8988T (cell line): ENCODE results near the gene PXK.

Experiments
- DNase-seq: peaks from one replicate; pipeline ENCODE4 v3.0.0; 2011

PXK gene

GRCh38 chr3:58386626-58387365 lies 54.1 kb downstream of the PXK start:
- DNase-seq: no peak

GRCh38 chr3:58387650-58388546 lies 55.2 kb downstream of the PXK start:
- no peak for DNase-seq

- DNase-seq: no peak
Observed at GRCh38 chr3:58388550-58389091, 55.9 kb downstream of the PXK start.

DNA sequence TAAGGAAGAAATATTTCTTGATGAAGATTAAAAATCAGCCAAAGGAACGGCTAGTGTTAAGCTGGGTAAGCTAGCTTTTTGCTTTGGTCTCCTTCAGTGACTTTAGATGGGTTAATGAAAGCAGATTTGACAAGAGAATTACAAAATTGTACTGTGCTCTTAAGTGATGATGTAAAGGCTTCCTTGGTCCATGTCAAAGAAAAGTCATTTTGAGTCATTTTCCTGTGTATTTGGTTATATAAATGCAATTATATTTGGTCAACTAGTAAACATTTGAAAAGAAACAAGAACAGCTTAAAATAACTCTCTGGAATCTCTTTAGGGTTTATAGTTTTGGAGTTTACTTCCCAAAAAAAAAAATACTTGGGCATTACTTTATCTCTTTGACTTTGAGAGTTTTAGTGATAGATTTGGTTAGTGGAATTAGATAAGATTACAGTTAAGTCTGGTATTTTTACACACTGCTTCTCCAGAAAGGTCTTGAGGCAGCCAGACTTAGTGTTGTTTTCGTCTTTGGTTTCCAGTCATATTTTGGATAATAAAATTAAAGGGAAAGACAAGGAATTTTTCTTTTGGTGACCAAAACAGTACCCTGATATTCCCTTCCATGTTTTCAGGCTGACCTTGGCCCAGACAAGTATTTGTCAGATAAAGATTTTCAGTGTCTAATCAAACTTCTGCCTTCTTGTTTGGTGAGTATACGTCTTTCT lies 58.6 kb downstream of the PXK start:
- no peak for DNase-seq

DNA sequence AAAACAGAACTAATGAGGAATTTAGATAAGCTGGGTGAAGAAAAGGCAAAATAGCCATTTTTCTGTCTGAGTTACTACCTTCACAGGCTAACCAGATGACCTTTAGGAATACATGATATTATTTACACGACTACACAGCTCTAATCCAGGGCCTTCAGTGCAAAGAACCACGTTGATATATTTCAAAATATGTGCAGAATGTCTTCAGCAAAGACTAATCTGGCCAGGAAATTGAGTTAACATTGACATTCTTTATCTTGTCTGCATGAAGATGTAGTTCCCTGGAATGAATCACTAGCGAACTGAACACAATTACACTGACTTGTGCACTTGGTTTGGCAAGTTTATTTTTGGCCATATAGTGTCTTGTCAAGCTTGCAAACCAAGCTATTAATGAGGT lies 59.5 kb downstream of the PXK start:
- no peak for DNase-seq

GRCh38 chr3:58394339-58394738 lies 61.6 kb downstream of the PXK start:
- no peak for DNase-seq

DNA sequence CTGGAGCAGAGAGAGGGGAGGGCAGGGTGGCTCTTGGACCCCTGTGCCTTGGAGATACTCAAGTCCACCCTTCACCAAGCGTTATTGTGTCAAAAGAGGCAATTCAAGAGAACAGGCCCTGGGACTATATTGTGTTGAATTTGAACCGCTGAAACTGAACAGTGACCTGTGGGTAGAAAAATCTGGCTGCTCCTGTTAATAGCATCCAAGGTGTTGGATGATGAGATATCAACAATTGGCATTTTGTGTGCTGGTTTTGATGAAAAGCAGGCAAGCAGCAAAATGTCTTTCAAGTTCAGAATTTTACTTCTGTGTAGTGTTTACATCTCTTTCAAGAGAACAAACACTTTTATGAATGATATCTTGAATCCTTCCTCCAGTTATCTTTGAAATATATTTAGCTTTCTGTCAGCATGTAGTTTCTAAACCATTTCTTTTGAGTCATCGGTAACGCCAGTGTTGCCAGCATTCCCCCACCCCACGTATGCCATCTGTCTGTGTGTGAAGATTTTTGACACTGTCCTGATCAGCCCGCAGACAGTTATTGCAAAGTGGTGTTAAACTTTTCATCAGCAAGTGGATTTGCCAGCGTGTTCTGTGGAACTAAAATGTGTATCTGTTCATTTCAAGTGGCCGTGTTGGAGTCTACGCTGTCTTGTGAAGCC lies 66.1 kb downstream of the PXK start:
- DNase-seq: no peak

DNA sequence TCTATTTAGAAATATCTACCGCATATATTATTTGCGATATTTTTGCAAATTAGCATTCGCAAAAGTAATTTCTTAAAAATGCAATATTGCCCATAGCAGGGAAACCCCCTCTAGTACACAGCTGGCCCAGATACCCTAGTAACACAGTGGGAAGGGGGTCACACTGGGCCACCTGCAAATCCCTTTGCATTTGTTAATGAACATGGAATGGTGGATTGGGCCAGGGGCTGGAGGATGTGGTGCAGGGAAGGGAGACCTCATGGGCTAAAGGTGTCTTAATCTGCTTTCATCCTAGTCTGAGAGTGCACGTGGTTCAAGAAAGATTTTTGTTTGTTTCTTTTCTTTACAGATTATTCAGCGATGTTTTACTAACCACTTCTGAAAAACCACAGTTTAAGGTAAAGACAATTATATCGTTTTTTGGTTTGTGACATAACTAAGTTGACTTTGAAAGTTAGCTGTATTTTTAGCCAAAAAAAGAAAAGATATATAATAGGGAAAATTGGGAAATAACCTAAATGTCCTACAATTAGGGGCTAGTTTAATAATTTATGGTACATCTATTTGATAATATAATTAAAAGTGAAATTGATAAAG lies 70.9 kb downstream of the PXK start:
- no peak for DNase-seq

DNA sequence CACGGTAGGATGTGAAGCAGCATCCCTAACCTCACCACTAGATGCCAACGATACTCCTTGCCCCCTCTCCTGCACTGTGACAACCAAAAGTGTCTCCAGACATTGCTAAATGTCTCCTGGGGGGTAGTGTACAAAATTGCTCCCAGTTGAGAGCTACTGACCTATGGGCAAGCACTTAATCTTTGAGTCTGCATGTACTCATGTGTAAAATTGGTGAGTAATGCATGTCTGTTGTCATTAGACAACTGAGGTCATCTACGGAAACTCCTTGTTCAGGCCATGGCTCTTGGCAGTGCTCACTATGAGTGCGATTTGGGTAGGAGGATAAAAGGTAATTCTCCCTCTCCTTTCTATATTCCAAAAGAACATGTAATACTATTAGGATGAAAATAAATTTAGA lies 71.7 kb downstream of the PXK start:
- no peak for DNase-seq

- DNase-seq: no peak
Observed at GRCh38 chr3:58408906-58409305, 76.2 kb downstream of the PXK start.

GRCh38 chr3:58409663-58410062 lies 77.0 kb downstream of the PXK start:
- DNase-seq: no peak

- no peak for DNase-seq
Observed at GRCh38 chr3:58411036-58411435, 78.3 kb downstream of the PXK start.

DNA sequence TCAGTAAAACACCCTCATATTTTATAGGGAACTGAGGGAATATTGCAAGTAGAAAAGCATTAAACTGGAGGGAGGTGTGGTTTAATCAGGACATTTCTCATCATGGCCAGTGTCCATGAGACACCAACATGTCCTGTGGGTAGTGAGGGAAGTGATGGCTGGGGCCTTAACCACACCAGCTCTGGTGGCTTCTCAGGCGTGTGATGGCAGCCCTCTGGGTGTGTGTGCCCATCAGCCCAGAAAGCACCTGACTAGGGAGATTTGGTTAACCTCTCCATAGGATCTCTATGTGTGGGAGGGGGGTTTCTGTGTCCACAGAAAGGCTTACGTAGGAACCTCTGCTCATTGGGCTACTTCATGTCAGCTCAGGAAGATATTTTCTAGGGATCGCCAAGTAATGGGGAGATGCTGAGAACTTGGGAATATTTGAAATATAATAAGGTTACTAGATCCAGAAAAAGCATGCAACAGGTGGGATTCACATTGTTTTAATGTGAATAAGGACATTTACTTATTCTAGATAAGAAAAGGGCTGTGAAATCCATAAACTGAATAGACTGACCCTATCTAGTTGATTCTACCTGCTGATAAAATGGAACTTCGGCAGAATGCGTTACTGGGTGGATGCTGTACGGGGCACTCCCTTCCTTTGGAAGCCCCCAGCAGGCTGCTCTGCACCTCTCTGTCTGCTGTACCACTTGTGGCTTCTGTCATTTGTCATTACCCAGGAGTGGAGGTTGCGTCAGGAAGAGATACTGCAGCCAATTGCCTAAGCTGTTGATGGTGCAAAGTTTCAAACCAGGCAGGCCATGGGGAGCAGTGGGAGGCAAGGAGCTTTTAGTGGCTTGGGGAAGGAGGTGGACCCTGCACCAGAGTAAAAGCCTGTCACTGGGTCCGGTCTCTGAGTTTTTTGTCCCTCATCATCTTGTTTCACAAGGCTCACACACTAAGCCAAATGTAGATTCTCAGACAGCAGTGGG lies 79.4 kb downstream of the PXK start:
- no peak for DNase-seq

GRCh38 chr3:58414538-58415197 lies 82.0 kb downstream of the PXK start:
- DNase-seq: no peak

GRCh38 chr3:58416191-58416590 lies 83.5 kb downstream of the PXK start:
- no peak for DNase-seq

DNA sequence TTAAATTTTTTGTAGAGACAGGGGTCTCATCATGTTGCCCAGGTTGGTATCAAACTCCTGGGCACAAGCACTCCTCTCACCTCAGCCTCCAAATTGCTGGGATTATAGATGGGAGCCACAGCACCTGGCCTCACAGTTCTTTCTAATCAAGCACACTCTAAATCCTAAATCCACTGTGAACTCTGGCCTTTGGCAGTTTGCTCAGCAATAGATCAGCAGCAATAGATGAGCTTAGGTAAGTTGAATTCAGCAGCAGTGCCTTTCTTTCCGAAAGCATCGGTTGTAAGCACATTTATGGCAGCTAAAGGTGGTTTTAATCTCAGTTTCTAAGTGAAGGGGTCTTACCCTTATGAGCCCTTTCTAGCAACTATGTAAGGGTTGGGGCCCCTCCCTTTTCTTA lies 84.4 kb downstream of the PXK start:
- DNase-seq: no peak

DNA sequence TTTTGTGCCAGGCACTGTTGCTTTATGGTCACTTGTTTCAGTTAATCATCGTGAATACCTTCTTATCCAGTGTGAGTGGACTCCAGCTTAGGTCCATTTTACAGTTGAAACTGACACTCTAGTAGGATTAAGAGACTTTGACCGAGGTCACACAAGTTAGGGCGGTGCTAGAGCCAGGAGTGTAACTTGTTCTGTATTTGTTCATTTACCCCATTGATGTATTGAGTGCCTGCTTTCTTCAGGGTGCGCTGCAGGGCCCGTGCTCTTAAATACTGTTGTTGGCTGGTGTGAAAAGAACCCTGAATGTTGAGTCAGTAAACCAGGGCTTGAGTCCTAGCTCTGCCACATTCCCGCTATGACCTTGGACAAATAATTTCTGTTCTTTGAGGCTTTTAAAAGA lies 85.5 kb downstream of the PXK start:
- DNase-seq: no peak

DNA sequence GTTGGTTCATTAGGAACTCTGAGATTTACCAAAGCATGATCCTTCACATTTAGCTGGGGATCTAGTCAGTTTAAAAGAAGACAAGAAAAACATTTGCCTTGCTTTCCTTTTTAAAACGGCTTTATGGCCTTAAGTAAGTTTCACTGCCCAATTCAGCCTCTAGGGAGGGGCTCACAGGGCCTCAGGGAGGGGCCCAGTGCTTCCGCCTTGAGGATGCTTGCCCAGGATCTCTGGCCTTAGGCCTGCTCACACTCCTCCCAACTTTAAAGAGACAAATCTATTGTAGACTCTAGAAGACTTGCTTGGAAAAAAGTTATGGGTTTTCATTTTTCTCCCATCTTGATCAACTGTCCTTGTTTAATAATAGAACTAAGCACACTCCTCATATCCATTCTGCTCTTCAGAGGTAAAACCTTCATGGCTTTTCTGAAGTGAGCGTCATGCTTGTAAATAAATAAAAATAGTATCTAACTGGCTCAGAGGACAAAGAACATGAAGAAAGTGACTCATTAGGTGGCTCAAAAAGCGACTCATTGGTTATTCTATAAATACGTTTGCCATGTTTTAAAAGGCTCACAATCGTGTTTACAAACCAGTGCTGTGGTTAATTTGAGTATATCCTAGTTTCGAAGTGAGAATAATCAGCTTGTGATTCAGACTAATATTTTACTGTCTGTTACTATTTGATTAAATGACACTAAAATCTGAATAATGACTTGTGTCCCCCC lies 87.3 kb downstream of the PXK start:
- DNase-seq: no peak

DNA sequence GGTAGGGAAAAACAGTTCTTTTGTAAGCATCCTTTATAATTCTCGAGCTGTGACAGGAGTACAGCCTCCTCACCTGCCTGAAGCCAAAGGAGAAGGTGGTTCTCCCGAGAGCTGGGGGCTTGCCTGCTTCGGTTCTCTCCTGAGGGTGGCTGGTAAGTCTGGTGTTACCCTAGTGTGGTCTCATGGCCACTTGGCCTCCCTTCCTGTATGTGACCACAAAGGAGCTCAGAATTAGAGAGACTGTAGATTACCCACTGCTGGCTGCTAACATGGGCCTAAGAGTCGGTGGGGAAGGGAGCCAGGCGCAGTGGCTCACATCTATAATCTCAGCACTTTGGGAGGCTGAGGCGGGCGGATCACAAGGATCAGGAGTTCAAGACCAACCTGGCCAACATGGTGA lies 88.3 kb downstream of the PXK start:
- DNase-seq: no peak
